ENCODE measurements around the gene MAPK1IP1L.

- no peak for TF ChIP-seq CTCF (tag by site-specific recombination; IDR thresholded peaks at IDR 0.05)
- no peak for TF ChIP-seq SP7 (tag by site-specific recombination; IDR thresholded peaks at IDR 0.05)
- TF ChIP-seq ZNF133 (tag by site-specific recombination; IDR thresholded peaks at IDR 0.05) = no peak
- no peak for TF ChIP-seq ZNF473 (tag by site-specific recombination; IDR thresholded peaks at IDR 0.05)
- no peak for TF ChIP-seq ZBTB11 (tag by site-specific recombination; conservative IDR thresholded peaks at IDR 0.05; ENCODE audit: low read depth)
- TF ChIP-seq ZNF146 (tag by site-specific recombination; IDR thresholded peaks at IDR 0.05) = no peak
These were observed 25.5 kb upstream of the MAPK1IP1L start for GRCh38 chr14:55025948-55026347.
